ENCODE measurements around the gene MYO1G.

DNA sequence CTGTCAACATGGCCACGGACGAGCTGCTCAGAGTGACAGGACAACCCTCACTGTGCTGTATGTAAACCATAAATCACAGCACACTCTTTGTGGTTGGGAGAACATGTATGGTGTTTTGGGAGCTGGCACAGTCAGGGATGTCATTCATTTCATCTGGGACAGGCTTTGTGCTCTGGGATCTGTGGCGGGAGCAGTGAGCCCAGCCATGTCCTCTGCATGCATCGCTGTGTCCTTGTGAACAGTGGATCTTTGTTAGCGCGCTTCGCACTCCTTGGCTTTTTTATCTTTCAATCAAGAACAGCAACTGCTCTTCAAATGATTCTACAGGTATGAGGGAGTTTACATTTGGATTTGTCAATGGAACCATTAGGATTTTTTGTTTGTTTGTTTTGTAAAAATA is 28.3 kb upstream of the MYO1G start:
- TF ChIP-seq, protein P1, sequence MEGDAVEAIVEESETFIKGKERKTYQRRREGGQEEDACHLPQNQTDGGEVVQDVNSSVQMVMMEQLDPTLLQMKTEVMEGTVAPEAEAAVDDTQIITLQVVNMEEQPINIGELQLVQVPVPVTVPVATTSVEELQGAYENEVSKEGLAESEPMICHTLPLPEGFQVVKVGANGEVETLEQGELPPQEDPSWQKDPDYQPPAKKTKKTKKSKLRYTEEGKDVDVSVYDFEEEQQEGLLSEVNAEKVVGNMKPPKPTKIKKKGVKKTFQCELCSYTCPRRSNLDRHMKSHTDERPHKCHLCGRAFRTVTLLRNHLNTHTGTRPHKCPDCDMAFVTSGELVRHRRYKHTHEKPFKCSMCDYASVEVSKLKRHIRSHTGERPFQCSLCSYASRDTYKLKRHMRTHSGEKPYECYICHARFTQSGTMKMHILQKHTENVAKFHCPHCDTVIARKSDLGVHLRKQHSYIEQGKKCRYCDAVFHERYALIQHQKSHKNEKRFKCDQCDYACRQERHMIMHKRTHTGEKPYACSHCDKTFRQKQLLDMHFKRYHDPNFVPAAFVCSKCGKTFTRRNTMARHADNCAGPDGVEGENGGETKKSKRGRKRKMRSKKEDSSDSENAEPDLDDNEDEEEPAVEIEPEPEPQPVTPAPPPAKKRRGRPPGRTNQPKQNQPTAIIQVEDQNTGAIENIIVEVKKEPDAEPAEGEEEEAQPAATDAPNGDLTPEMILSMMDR (IDR thresholded peaks at IDR 0.05): no peak
- no peak for TF ChIP-seq ZFX (IDR thresholded peaks at IDR 0.05; ENCODE audit: borderline replicate concordance)

Measured in 22Rv1 (cell line).